ENCODE measurements around the gene CHTOP.
"Not testable (repeated sequence)": the region's sequence is repeated elsewhere in the genome, so short reads cannot be mapped to it uniquely, and the experiment has no call there.

Gene CHTOP

DNA sequence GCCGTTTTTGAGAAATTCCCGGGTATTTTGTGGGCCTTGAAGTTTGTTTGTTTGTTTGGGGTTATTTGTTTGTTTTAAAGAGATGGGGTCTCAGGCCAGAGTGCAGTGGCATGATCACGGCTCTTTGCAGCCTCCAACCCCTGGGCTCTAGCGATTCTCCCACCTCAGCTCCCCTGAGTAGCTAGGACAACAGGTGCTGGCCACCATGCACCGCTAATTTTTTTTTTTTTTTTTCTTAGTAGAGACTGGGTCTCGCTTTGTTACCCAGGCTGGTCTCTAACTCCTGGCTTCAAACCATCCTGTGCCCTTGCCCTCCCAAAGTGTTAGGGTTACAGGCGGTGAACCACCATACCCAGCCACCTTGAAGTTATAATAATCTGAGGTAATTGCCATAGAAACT lies 2.0 kb downstream of the CHTOP start:
- DNase-seq = no peak

DNA sequence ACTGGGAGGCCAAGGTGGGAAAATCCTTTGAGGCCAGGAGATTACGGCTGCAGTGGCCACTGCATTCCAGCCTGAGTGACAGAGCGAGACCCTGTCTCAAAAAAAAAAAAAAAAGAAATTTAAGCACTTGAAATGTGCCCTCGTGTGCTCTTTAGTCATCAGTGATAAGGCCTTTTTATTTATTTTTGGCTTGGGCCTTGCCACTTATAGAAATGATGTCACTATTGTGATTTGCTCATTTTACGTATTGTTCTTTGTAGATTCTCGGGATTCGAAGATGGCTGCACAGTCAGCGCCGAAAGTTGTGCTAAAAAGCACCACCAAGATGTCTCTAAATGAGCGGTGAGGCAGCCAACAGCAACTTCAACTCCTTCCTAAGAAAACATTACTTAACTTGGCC lies 2.4 kb downstream of the CHTOP start:
- no peak for DNase-seq

DNA sequence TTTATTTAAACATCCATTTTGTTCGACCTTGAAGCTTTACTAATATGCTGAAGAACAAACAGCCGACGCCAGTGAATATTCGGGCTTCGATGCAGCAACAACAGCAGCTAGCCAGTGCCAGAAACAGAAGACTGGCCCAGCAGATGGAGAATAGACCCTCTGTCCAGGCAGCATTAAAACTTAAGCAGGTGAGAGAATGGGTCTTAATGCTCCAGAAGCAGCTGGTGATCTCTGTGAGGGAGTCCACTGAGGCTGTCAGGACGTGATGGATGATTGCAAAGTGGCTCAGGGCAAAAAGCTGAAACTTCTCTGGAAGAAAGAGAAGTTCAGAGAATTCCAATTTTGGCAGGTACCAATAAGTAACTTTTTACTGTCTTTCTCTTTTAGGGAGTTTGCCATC lies 4.4 kb downstream of the CHTOP start:
- no peak for DNase-seq

- no peak for DNase-seq
Measured at GRCh38 chr1:153639280-153639679, 5.4 kb downstream of the CHTOP start.

DNA sequence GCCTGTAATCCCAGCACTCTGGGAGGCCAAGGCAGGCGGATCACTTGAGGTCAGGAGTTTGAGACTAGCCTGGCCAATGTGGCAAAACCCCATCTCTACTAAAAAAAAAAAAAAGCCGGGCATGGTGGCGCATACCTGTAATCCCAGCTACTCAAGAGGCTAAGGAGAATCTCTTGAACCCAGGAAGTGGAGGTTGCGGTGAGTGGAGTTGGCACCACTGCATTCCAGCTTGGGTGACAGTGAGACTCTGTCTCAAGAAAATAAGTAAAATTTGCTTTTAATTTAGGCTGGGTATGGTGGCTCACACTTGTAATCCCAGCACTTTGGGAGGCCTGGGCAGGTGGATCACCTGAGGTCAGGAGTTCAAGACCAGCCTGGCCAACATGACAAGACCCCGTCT lies 6.3 kb downstream of the CHTOP start:
- DNase-seq = not testable (repeated sequence)

DNA sequence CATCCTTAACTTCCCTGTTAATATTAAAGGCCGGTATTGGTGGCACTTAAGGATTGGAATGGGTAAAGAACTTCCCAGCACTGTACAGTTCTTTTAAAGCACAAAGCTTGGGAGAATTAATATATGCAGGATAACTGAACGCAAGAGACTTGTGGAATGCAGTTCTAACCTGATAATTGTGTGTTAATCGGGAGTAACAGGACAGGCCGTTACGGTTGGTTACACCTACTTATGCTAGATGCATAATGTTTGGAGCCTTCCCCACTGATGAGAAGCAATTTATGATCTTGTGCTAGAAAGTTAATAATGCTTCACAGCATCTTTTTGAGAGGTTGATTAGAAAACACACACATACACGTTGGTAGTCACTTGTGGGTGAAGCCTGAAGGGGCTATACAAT lies 7.0 kb downstream of the CHTOP start:
- no peak for DNase-seq

GRCh38 chr1:153642161-153642560 lies 8.3 kb downstream of the CHTOP start:
- DNase-seq = no peak

DNA sequence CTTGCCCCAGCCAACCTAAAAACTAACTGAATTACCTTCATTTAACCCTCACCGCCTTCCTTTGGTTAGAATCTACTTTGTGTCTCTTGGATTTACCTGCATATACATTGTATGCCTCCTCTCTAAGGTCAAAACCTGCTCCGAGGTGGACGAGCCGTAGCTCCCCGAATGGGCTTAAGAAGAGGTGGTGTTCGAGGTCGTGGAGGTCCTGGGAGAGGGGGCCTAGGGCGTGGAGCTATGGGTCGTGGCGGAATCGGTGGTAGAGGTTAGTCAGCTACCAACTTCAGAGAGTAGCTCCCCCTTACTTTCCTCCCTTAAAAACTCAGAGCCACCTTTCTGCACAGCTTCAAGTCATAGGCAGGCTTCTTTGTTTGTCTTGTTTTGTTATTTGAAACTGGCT lies 9.2 kb downstream of the CHTOP start:
- no peak for DNase-seq

GRCh38 chr1:153643816-153644215 lies 9.9 kb downstream of the CHTOP start:
- no peak for DNase-seq

DNA sequence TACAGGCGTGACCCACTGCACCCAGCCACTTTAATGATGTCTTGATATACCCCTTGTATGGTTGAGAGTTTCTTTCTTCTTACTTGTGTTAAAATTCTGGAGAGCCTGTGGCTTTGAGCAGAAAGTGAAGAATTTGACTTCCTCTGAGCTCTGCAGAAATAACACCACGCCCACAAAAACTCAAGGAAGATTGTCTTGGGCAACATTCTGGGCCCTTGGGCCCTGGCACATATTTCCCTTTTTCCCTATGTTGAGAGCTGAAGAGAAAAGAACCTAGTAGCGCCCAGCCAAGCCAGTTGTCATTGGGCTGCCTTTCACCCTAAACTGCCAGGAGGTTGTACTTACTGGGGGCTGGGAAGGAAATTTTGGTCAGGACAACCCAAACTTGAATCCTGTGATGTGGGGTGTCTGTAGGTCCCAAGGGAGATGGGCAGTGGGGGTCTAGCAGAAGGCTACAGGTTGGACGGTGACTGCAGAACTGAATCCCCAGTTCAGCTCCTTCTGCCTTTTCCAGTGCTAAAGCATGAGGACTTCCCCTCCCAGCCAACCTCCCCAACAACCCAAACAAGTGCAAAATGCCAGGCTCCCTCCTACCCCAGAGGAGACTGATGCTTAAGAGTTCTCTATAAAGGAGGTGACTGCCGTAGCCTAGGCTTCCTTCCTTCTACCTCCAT lies 12.9 kb downstream of the CHTOP start:
- DNase-seq = no peak

GRCh38 chr1:153647346-153647714 lies 13.5 kb downstream of the CHTOP start:
- DNase-seq = no peak

DNA sequence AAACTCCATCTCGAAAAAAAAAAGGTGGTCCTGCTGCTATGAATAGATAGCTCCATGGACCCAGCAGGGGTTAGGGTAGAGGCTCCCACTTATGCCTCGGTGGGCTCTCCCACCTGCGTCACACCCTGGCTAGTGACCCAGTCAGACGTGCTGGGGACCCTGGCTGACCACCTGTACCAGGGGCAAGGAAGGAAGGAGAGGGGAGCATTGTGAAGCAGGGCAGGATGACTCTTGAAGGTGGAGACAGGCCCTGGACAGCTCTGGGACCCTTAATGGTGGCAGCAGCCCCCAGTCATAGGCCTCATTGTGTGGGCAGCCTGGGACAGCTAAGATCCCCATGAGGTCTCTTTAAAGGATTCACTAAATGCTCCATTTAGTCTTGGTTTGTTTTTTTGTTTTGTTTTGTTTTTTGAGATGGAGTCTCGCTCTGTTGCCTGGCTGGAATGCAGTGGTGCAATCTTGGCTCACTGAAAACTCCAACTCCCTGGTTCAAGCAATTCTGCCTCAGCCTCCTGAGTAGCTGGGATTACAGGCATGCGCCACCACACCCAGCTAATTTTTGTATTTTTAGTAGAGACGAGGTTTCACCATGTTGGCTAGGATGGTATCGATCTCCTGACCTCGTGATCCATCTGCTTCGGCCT lies 14.3 kb downstream of the CHTOP start:
- DNase-seq = no peak

- DNase-seq = peak; percentile 24
Measured at GRCh38 chr1:153649137-153649862, 15.4 kb downstream of the CHTOP start.

GRCh38 chr1:153649863-153650235 lies 16.0 kb downstream of the CHTOP start:
- DNase-seq = no peak

GRCh38 chr1:153651771-153652170 lies 17.9 kb downstream of the CHTOP start:
- no peak for DNase-seq

DNA sequence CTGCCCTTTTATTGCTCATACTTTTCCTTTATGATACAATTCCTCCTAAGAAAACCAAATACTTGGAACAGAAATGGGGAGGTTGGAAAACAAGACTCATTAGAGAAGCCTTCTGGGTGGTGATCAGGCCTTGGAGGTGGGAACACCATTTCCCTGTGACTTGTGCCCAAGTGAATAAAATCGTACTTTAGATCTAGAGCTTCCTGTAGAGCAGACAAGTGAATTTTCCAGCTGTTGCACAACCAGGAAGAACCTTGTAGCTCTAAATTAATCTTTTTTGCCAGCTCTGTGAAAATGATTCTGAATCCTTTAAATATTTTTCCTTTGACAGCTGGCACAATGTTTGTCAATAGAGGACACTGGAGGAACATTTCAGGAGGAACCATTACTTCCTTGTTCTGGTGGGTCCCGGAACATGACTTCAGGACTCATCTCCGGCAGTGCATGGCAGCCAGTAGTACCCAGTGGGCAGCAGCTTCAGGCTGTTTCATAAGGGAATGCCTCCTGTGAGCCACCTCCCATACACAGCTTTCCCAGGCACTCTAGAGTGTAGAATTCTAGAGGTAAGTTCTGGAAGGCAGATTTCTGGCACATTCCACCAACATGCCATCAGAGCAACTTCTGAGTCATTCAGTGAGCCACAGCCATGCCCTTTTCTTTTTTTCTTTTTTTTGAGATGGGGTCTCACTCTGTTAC lies 19.1 kb downstream of the CHTOP start:
- no peak for DNase-seq

DNA sequence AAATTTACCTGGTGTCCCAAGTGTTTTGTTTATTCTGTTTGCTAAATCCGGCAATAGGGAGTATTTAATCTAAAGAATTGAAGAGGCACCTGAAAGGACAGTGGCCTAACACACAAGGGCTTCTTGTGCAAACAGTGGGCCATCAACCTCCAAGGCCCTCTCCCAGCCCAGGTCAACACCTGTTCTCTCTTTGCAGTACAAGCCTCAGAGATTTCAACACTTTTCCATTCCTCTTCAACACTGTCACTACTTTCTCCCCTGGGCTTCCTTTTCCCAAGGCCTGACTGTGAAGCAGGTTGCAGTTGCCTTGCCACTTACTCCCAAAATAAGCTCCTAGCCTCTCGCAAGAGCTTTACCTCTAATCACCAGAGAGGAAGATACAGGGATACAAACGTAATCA lies 21.5 kb downstream of the CHTOP start:
- DNase-seq = no peak

DNA sequence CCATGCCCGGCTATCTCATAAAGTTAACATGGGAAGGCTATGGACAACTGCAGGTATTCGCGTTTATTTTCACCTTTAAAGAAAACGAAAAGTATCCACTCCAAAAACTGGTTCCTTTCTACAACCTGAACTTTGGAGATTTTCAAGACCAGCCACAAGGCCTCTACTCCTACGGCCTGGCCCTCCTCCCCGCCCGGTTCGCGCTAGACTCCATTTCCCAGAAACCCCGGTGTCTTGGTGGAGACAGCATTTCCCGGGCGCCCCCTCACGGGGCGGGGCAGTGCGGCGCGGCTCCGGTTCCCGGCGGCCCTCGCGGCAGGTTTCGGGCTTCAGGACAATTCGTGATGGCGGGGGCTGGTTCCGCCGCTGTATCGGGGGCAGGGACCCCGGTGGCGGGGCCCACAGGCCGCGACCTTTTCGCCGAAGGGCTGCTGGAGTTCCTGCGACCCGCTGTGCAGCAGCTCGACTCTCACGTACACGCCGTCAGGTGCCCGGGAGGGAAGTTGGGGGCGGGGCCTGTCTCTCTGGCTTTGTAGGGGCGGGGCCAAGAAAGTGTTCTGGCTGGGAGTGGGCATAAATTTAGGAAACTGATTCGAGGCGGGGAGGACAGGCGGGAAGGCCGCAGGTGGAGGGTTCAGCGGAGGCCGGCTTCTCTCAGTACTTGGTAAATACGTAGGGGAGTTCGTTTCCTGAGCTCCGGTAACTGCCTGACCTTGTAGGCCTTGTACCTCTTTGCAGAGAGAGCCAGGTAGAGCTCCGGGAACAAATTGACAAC lies 24.7 kb downstream of the CHTOP start, which contains the start of gene SNAPIN:
TSS of gene SNAPIN (plus strand) at position 304 of the 775 bp plus-strand sequence. CDS start at position 345, 41 bp downstream.
- peak; percentile 87 for DNase-seq

DNA sequence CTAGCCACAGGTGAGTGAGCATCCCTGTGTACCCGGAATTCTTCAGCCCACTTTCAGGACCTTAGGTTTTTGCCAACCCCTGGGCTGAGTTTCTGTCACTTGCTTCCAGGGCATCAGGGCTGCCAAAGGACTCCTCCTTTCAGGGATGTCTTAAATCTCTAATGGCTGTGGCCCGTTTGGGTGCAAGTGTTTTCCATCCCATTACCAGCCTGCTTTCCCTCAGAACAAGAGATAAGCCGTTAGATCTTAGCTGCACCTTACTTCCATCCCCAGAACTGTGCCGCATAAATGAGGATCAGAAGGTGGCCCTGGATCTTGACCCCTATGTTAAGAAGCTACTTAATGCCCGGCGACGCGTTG lies 25.3 kb downstream of the CHTOP start:
- no peak for DNase-seq

- no peak for DNase-seq
Measured at GRCh38 chr1:153659656-153660055, 25.8 kb downstream of the CHTOP start.

DNA sequence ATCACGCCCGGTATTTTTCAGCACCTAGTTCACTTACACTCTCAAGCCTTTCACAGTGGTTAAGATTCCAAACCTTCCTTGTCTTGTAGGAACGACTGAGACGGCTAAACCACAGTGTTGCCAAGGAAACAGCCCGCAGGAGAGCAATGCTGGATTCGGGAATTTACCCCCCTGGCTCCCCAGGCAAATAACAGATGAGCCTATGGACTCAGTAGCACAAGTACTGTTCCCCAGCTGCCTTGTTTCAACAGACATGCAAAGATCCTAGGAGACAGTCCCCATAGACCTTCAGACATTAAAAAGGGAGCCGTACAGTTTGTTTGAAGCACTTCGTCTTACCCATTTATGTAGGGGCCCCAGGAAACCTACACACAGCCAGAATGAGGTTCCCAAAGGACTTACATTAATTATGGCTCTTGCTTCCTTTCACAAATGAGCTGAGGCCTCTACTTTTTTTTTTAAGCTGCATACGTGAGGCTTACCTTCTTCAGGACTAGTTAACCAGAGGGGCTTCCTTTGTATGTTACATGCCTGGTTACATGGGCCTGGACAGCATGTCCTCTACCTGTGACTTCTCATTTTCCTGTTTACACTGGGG lies 27.3 kb downstream of the CHTOP start:
- no peak for DNase-seq

GRCh38 chr1:153662269-153662668 lies 28.4 kb downstream of the CHTOP start:
- DNase-seq = no peak

- DNase-seq = no peak
Measured at GRCh38 chr1:153663211-153663610, 29.3 kb downstream of the CHTOP start.

All from activated CD4-positive, alpha-beta T cell treated with anti-CD3 and anti-CD28 coated beads, Interleukin-2, amount 50 U/mL, for 1 hour (primary cell).